Urinary bladder (tissue), 4 donors: ENCODE data around the gene PSTPIP1. TPM values are rescaled to one million over a fixed set of nuclear protein-coding genes. Genes with fewer than 3 reads are reported as not detected.

ENCODE experiments used
- DNase-seq: peaks from one replicate; pipeline ENCODE4 v3.0.0-alpha.2; 2015; ENCODE audit errors: extremely low spot score
- H3K27ac ChIP-seq: one replicate; pipeline ENCODE4 v1.5.1; 2013; ENCODE audit warnings: low read depth, mild to moderate bottlenecking, moderate library complexity
- H3K36me3 ChIP-seq: one replicate; pipeline ENCODE4 v1.6.1; 2013; ENCODE audit warnings: mild to moderate bottlenecking, moderate library complexity; ENCODE audit not compliant: insufficient read depth
- H3K4me1 ChIP-seq: one replicate; pipeline ENCODE4 v1.6.1; 2013; ENCODE audit warnings: mild to moderate bottlenecking, moderate library complexity; ENCODE audit not compliant: insufficient read depth
- H3K4me3 ChIP-seq: one replicate; pipeline ENCODE4 v1.5.1; 2013; ENCODE audit warnings: low read depth, low read length
- WGBS: extraction: QIAGEN DNeasy Blood & Tissue Kit; methylation state at CpG from one replicate; pipeline ENCODE4 v1.1.7; 2013; 5-methylcytosine and 5-hydroxymethylcytosine counted together
- polyA plus RNA-seq: library from polyadenylated mRNA; stranded (reverse); fragments of 200-250 nt; gene quantifications from one replicate; pipeline ENCODE4 v1.2.3, GENCODE V29; 2013
- total RNA-seq: library from RNA; depleted of rRNA; stranded (reverse); fragments of >200 nt; gene quantifications from one replicate; pipeline ENCODE4 v1.2.3, GENCODE V29; 2014
- donor health status: healthy with polysubstance abuse.
- donor health status: healthy.

The PSTPIP1 gene
- total and polyA plus RNA-seq, 2 donors = 1.2 to 4.5 TPM

- WGBS = 90% methylated on average over 14 of the region's 14 CpGs
- Histone ChIP-seq H3K36me3 (no peaks in the 10 kb centered on the region), H3K4me3 (no peak overlapping the region), H3K4me1 (no peaks in the 10 kb centered on the region), H3K27ac (no peak overlapping the region)
- no peak for DNase-seq
Measured at GRCh38 chr15:77022646-77023575, 28.0 kb downstream of the PSTPIP1 start.

GRCh38 chr15:77023576-77024272 is 28.8 kb downstream of the PSTPIP1 start:
- Histone ChIP-seq H3K27ac (no peak overlapping the region), H3K4me3 (no peak overlapping the region), H3K36me3 (no peaks in the 10 kb centered on the region), H3K4me1 (no peaks in the 10 kb centered on the region)
- no peak for DNase-seq
- 57% methylated on average over 20 of the region's 20 CpGs for WGBS

GRCh38 chr15:77024273-77025082 is 29.6 kb downstream of the PSTPIP1 start:
- 29% methylated on average over 17 of the region's 17 CpGs for WGBS

GRCh38 chr15:77025083-77025901 is 30.4 kb downstream of the PSTPIP1 start:
- DNase-seq = no peak
- no peak overlapping the region for H3K27ac ChIP-seq
- WGBS = 91% methylated on average over 15 of the region's 15 CpGs
- no peak overlapping the region for H3K4me3 ChIP-seq
- no peaks in the 10 kb centered on the region for H3K4me1 ChIP-seq
- no peaks in the 10 kb centered on the region for H3K36me3 ChIP-seq

More at GRCh38 chr15:77024273-77025082, 29.6 kb downstream of the PSTPIP1 start:
- DNase-seq = no peak
- no peak overlapping the region for H3K4me3 ChIP-seq
- H3K27ac ChIP-seq = no peak overlapping the region
- H3K4me1 ChIP-seq = no peaks in the 10 kb centered on the region
- no peaks in the 10 kb centered on the region for H3K36me3 ChIP-seq

GRCh38 chr15:77025941-77026411 is 31.1 kb downstream of the PSTPIP1 start:
- H3K4me1 ChIP-seq = no peaks in the 10 kb centered on the region
- no peak overlapping the region for H3K27ac ChIP-seq
- 86% methylated on average over 4 of the region's 4 CpGs for WGBS
- no peak overlapping the region for H3K4me3 ChIP-seq
- no peak for DNase-seq
- H3K36me3 ChIP-seq = no peaks in the 10 kb centered on the region

- Histone ChIP-seq H3K4me1 (no peaks in the 10 kb centered on the region), H3K4me3 (no peak overlapping the region), H3K36me3 (no peaks in the 10 kb centered on the region), H3K27ac (no peak overlapping the region)
- no peak for DNase-seq
- WGBS = 90% methylated on average over 12 of the region's 12 CpGs
Measured at GRCh38 chr15:77026501-77027110, 31.7 kb downstream of the PSTPIP1 start.

- Histone ChIP-seq H3K27ac (no peak overlapping the region), H3K36me3 (no peaks in the 10 kb centered on the region), H3K4me3 (no peak overlapping the region), H3K4me1 (no peaks in the 10 kb centered on the region)
- DNase-seq = no peak
- 84% methylated on average over 12 of the region's 12 CpGs for WGBS
Measured at GRCh38 chr15:77027111-77027696, 32.3 kb downstream of the PSTPIP1 start.

GRCh38 chr15:77027697-77028450 is 32.9 kb downstream of the PSTPIP1 start:
- no peak overlapping the region for H3K4me3 ChIP-seq
- 44% methylated on average over 45 of the region's 45 CpGs for WGBS

GRCh38 chr15:77028451-77029165 is 33.7 kb downstream of the PSTPIP1 start:
- no peak for DNase-seq
- H3K4me3 ChIP-seq = no peak overlapping the region
- no peaks in the 10 kb centered on the region for H3K36me3 ChIP-seq
- H3K27ac ChIP-seq = no peak overlapping the region
- WGBS = 46% methylated on average over 22 of the region's 22 CpGs
- no peaks in the 10 kb centered on the region for H3K4me1 ChIP-seq

More at GRCh38 chr15:77027697-77028450, 32.9 kb downstream of the PSTPIP1 start:
- DNase-seq = no peak
- Histone ChIP-seq H3K4me1 (no peaks in the 10 kb centered on the region), H3K36me3 (no peaks in the 10 kb centered on the region), H3K27ac (no peak overlapping the region)

- no peak for DNase-seq
- WGBS = 90% methylated on average over 21 of the region's 21 CpGs
Measured at GRCh38 chr15:77029166-77030047, 34.5 kb downstream of the PSTPIP1 start.

More at GRCh38 chr15:77029166-77030047, 34.5 kb downstream of the PSTPIP1 start:
- H3K36me3 ChIP-seq = no peaks in the 10 kb centered on the region
- H3K4me3 ChIP-seq = no peak overlapping the region
- H3K4me1 ChIP-seq = no peaks in the 10 kb centered on the region
- no peak overlapping the region for H3K27ac ChIP-seq
